B cell (primary cell): ENCODE data around the gene UNC13D. TPM values are rescaled to one million over a fixed set of nuclear protein-coding genes. Genes with fewer than 3 reads are reported as not detected.

Source experiments
- ATAC-seq: fragments of 200-7000 bp; cut with Tn5 transposase; one replicate; pipeline ENCODE4 v1.10.0; 2021; ENCODE audit warnings: low read depth, mild to moderate bottlenecking, moderate number of reproducible peaks, moderate library complexity
- CTCF ChIA-PET: fragments of 350-600 bp; sonication (Branson Sonifier 250); formaldehyde crosslinking; loops from one replicate; lab custom pipeline; 2021; ENCODE audit warnings: antibody characterized with exemption, inconsistent platforms; lab: Charles Lee
- POLR2A ChIA-PET: fragments of 350-600 bp; sonication (Branson Sonifier 250); formaldehyde crosslinking; loops from one replicate; lab custom pipeline; 2021; ENCODE audit warnings: antibody characterized with exemption; lab: Charles Lee
- DNase-seq: peaks from one replicate; pipeline ENCODE4 v3.0.0; 2013
- H2AFZ ChIP-seq: 2 replicates; pipeline ENCODE4 v1.6.1; 2012; ENCODE audit warnings: mild to moderate bottlenecking, low read depth, low read length; ENCODE audit not compliant: insufficient read depth, poor library complexity, severe bottlenecking
- H3K27ac ChIP-seq, 2 donors: 1 replicate in 1 of 2; 2 replicates in 1 of 2; pipeline ENCODE4 v1.5.1; 2012 to 2013; ENCODE audit warnings: low read length in 2 of 2, mild to moderate bottlenecking in 2 of 2, moderate library complexity in 1 of 2
- H3K27me3 ChIP-seq, 4 experiments: fragments of 200-600 bp in 1 of 4; sonication (generic) in 1 of 4; replicated peaks in 1 of 4; 1 replicate in 2 of 4; 2 replicates in 2 of 4; pipeline versions ENCODE4 v1.6.1 to v1.7.0; 2013 to 2016; ENCODE audit warnings: low read length in 3 of 4, mild to moderate bottlenecking in 2 of 4, mixed read lengths in 1 of 4, moderate library complexity in 1 of 4; ENCODE audit not compliant: insufficient read depth in 4 of 4, control insufficient read depth in 3 of 4; ENCODE audit errors: control extremely low read depth in 1 of 4
- H3K36me3 ChIP-seq, 2 experiments: replicated peaks in 1 of 2; 1 replicate in 1 of 2; 2 replicates in 1 of 2; pipeline versions ENCODE4 v1.6.1 to v1.7.1; 2013; ENCODE audit warnings: low read length in 1 of 2; ENCODE audit not compliant: insufficient read depth in 2 of 2, control insufficient read depth in 1 of 2; ENCODE audit errors: control extremely low read depth in 1 of 2, extremely low read depth in 1 of 2
- H3K4me1 ChIP-seq, 2 donors: fragments of 200-600 bp in 1 of 2; sonication (generic) in 1 of 2; 1 replicate in 1 of 2; 2 replicates in 1 of 2; pipeline versions ENCODE4 v1.5.1 to v1.6.1; 2013 to 2017; ENCODE audit warnings: low read length in 2 of 2; ENCODE audit not compliant: control insufficient read depth in 2 of 2, insufficient read depth in 2 of 2
- H3K4me2 ChIP-seq: replicated peaks from 2 replicates; pipeline ENCODE3; 2012; ENCODE audit warnings: mild to moderate bottlenecking, low read depth, low read length; ENCODE audit not compliant: poor library complexity, severe bottlenecking
- H3K4me3 ChIP-seq, 5 experiments: fragments of 200-600 bp in 1 of 5; sonication (generic) in 1 of 5; 1 replicate in 3 of 5; 2 replicates in 2 of 5; pipeline versions ENCODE4 v1.5.1 to v1.7.0; 2011 to 2016; ENCODE audit warnings: low read length in 4 of 5, mild to moderate bottlenecking in 4 of 5, low read depth in 2 of 5, control low read depth in 1 of 5, moderate library complexity in 1 of 5; ENCODE audit not compliant: insufficient read depth in 1 of 5; ENCODE audit errors: control extremely low read depth in 1 of 5, extremely low read depth in 1 of 5
- H3K79me2 ChIP-seq: fragments of 200-600 bp; sonication (generic); one replicate; pipeline ENCODE4 v1.6.0; 2016; ENCODE audit warnings: low read length; ENCODE audit not compliant: control insufficient read depth, insufficient read depth
- H3K9ac ChIP-seq: fragments of 200-600 bp; sonication (generic); 2 replicates; pipeline ENCODE4 v1.6.1; 2017; ENCODE audit warnings: mild to moderate bottlenecking, low read length, moderate library complexity
- H3K9me3 ChIP-seq, 3 donors: one replicate each; pipeline versions ENCODE4 v1.6.1 to v1.7.1; 2013; ENCODE audit warnings: low read length in 2 of 3; ENCODE audit not compliant: control insufficient read depth in 2 of 3, insufficient read depth in 1 of 3; ENCODE audit errors: control extremely low read depth in 1 of 3
- H4K20me1 ChIP-seq: 2 replicates; pipeline ENCODE4 v1.6.0; 2012; ENCODE audit warnings: mild to moderate bottlenecking, low read length; ENCODE audit not compliant: insufficient read depth, control insufficient read depth, poor library complexity, severe bottlenecking
- H3K27ac Mint-ChIP-seq: one replicate; pipeline ENCODE4 v1.8.0; 2021; ENCODE audit warnings: mixed read lengths
- H3K27me3 Mint-ChIP-seq: one replicate; pipeline ENCODE4 v1.8.0; 2021; ENCODE audit warnings: mixed read lengths
- H3K4me1 Mint-ChIP-seq: one replicate; pipeline ENCODE4 v1.8.0; 2021; ENCODE audit warnings: mixed read lengths
- H3K4me3 Mint-ChIP-seq: one replicate; pipeline ENCODE4 v1.8.0; 2021; ENCODE audit warnings: mixed read lengths
- H3K9me3 Mint-ChIP-seq: one replicate; pipeline ENCODE4 v1.8.0; 2022; ENCODE audit warnings: mixed read lengths; ENCODE audit not compliant: insufficient read depth
- CTCF ChIP-seq: fragments of 200-600 bp; IDR thresholded peaks from one replicate; pipeline ENCODE4 v1.8.0; 2022; ENCODE audit warnings: antibody characterized with exemption, mild to moderate bottlenecking
- EZH2 ChIP-seq: IDR thresholded peaks from 2 replicates; pipeline ENCODE4 v1.6.1; 2012; ENCODE audit warnings: borderline replicate concordance, low read depth, mild to moderate bottlenecking, moderate library complexity, low read length; ENCODE audit not compliant: insufficient read depth, poor library complexity, severe bottlenecking
- WGBS: methylation state at CpG from one replicate; pipeline ENCODE4 v1.1.5; 2013; ENCODE audit warnings: missing lambda C conversion rate; ENCODE audit not compliant: insufficient coverage; 5-methylcytosine and 5-hydroxymethylcytosine counted together
- intact Hi-C: fragments of 100-400 bp; cut with micrococcal nuclease; formaldehyde crosslinking; loops from one replicate; pipeline ENCODE4 v1.10.0; 2022
- polyA plus RNA-seq: library from polyadenylated mRNA; depleted of rRNA; stranded (reverse); fragments of >200 nt; gene quantifications from 2 replicates; pipeline ENCODE4 v1.2.3, GENCODE V29; 2012
- total RNA-seq, 2 donors: library from RNA; stranded (reverse); fragments of 120-200 nt in 1 of 2; gene quantifications; 1 replicate in 1 of 2; 2 replicates in 1 of 2; pipeline versions ENCODE4 v1.2.3 to v1.2.4, GENCODE V29; 2013 to 2022

UNC13D gene
- total and polyA plus RNA-seq, 2 donors (not counting 1 experiment from before 2014, with no cell fraction given), result 101 to 107 TPM

DNA sequence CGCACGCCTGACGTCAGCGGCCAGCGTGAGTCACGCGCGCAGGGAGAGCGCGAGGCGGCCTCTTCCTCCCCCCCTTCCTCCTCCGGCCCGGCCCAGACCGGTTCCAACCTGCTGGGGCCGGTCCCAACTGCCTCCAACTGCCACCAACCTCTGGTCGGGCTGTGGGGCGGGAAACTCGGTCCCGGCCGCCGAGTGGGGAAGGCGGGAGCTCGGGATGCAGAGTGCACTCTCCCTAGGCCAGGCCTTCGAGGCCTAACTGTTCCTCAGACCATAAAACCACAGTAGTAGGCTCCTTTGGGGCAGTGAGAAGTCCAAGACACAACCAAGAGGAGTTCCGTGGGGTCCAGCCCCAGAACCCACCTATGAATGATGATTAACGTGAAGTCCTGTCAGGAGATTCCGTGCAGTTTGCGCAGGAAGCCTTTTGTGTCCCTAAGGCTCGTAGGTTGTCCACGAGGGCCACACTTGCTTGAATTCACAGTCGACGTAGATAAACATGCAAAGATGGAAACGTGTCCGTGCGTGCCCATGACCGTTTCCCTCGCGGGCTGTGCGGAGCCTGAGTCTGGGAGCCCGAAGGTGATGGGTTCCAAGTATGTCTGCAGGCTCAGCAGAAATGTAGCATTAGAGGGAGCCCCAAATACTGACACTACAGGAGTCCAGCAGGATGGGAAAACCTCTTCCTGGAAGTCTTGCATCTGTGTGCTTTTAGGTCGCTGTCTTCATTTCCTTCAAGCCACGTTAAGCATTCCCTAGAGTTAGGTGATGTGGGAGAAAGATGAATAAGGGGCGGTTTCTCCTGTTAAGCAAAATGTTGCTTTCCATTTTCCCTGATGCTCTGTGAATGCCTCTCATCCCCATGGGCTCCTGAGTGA is 59.0 kb downstream of the UNC13D start:
- Histone ChIP-seq H4K20me1 (no peaks in the 10 kb centered on the region), H3K27ac (peak overlapping the region; percentile 100), H3K79me2 (peaks cover 52% of the 10 kb centered on the region), H3K4me1 (peaks cover 39 to 45% of the 10 kb centered on the region in 2 donors), H3K4me2 (peak overlapping the region; percentile 83), H3K27me3 (no peaks in the 10 kb centered on the region), H3K9ac (peak overlapping the region; percentile 88), H3K9me3 (no peaks in the 10 kb centered on the region), H3K36me3 (no peaks in the 10 kb centered on the region), H2AFZ (peak overlapping the region; percentile 65), H3K4me3 (peak overlapping the region; percentile 75 to 83 (median 81))
- Mint-ChIP-seq H3K9me3 (peaks cover 2% of the 10 kb centered on the region), H3K27ac (peak overlapping the region; percentile 100), H3K4me3 (peak overlapping the region; percentile 96), H3K4me1 (peaks cover 47% of the 10 kb centered on the region), H3K27me3 (no peaks in the 10 kb centered on the region)
- TF ChIP-seq EZH2 (no peak), CTCF (no peak)
- POLR2A ChIA-PET, result interaction anchor here (0.6 to 5.5 kb wide), 22 partner anchors 9 to 565 kb away, joined by 3 to 38 read pairs (median 4); partner anchors contain the start of genes GALK1, MRPL38, TRIM65 and UNC13D
- CTCF ChIA-PET, result interaction anchor here (0.6 to 5.2 kb wide), 11 partner anchors 9 to 386 kb away, joined by 3 to 33 read pairs (median 3); partner anchors contain the start of genes TRIM65 and WBP2
- WGBS, result 16% methylated on average over 40 of the region's 43 CpGs
- ATAC-seq, result peak; percentile 62
- no peak for DNase-seq
- intact Hi-C loops, result loop anchor here (2.0 kb wide), 3 partner anchors 42 to 942 kb away; partner anchors contain the start of genes JMJD6, METTL23 and UNC13D
